ENCODE data around the gene NOS1AP.

GRCh38 chr1:162250004-162250730 lies 180.7 kb downstream of the NOS1AP start:
- TF ChIP-seq CTCF (conservative IDR thresholded peaks at IDR 0.05 in 1 of 2, IDR thresholded peaks at IDR 0.05 in 1 of 2; ENCODE audit: extremely low read depth in 1 of 2, insufficient read depth in 1 of 2, low read depth in 1 of 2, low read length in 2 of 2) (no peak), EZH2 (IDR thresholded peaks at IDR 0.05; ENCODE audit: borderline replicate concordance, low read length) (no peak)
